Ishikawa (cell line): Measurements from ENCODE around the gene GATA3.

ENCODE experiments used
- CEBPB ChIP-seq: IDR thresholded peaks from 2 replicates; pipeline ENCODE4 v1.6.1; 2012
- CREB1 ChIP-seq: IDR thresholded peaks from 2 replicates; pipeline ENCODE4 v1.6.1; 2012; ENCODE audit warnings: low read depth
- EGR1 ChIP-seq: IDR thresholded peaks from 2 replicates; pipeline ENCODE4 v1.6.1; 2012
- EP300 ChIP-seq: IDR thresholded peaks from 2 replicates; pipeline ENCODE4 v1.6.1; 2012; ENCODE audit warnings: borderline replicate concordance
- FOXM1 ChIP-seq: IDR thresholded peaks from 2 replicates; pipeline ENCODE4 v1.6.1; 2012; ENCODE audit warnings: low read depth, borderline replicate concordance
- NFIC ChIP-seq: IDR thresholded peaks from 2 replicates; pipeline ENCODE4 v1.6.1; 2012
- RAD21 ChIP-seq: IDR thresholded peaks from 2 replicates; pipeline ENCODE4 v1.6.1; 2012; ENCODE audit warnings: low read depth
- TCF12 ChIP-seq: IDR thresholded peaks from 2 replicates; pipeline ENCODE4 v1.6.1; 2012; ENCODE audit warnings: low read depth
- TEAD4 ChIP-seq: IDR thresholded peaks from 2 replicates; pipeline ENCODE4 v1.6.1; 2012
- YY1 ChIP-seq: IDR thresholded peaks from 2 replicates; pipeline ENCODE4 v1.6.1; 2012; ENCODE audit warnings: low read depth
- ZBTB7A ChIP-seq: IDR thresholded peaks from 2 replicates; pipeline ENCODE4 v1.6.1; 2012; ENCODE audit warnings: low read depth
- TF ChIP-seq, protein P1 (sequence below): IDR thresholded peaks from 2 replicates; pipeline ENCODE4 v1.6.1; 2012
- TF ChIP-seq, protein P2 (sequence below): IDR thresholded peaks from 2 replicates; pipeline ENCODE4 v1.6.1; 2012
- TF ChIP-seq, protein P3 (sequence below): IDR thresholded peaks from 2 replicates; pipeline ENCODE4 v1.6.1; 2012; ENCODE audit warnings: low read depth, mild to moderate bottlenecking

The GATA3 gene

DNA sequence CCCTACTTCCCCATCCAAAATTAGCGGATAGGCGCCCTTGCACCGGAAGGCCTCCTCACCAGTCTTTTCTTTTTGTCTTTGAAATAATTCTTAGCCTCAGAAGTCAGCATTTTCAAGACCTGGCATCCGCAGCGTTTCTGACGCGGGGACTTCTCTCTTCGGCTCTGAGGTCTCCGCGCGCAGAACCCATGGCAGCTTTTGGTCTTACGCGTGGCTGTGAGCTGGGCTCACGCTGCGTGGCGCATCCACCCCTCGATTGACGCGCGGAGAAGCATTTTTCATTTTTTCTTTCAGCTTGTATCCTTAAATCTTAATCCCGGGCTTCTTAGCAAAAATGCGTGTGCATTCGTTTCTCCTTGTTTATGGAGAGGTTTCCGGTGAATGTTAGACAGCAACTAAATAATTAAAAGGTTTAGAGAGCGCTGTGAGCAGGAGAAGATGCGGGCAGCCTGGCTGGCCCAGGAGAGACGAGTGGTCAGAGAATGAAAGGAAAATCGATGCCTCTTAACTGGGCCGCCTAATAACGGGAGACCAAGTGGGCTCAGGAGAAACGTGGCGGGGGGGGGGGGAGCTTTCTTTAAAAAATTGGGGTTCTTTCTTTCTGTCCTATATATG is 2.0 kb upstream of the GATA3 start:
- TF ChIP-seq TCF12: no peak
- no peak for TF ChIP-seq ZBTB7A
- no peak for TF ChIP-seq YY1
- no peak for TF ChIP-seq TEAD4
- no peak for TF ChIP-seq CEBPB
- TF ChIP-seq, protein P1, sequence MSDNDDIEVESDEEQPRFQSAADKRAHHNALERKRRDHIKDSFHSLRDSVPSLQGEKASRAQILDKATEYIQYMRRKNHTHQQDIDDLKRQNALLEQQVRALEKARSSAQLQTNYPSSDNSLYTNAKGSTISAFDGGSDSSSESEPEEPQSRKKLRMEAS: no peak

DNA sequence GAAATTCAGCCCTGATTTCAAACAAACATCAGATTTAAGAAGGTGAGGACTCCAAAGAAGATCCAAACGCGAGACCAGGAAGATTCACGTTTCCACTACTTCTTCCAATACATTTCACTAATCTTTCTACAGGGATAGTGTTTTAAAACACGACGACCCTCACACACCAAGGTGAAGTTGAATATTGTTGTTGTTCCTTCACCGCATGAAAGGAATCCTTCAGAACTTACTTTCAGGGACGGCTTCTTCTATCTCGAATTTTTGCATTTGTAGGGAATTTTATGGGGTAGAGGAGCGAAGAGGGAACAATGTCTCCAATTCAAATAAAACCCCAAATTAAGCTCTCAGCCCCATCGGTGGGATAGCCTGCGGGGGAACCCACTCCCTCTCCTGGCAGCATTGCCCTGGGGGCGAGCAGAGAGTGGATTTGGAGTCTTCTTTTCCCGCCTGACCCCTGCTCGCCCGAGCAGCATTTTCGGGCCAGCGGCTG is 1.5 kb upstream of the GATA3 start:
- TF ChIP-seq YY1 (no peak), ZBTB7A (no peak), NFIC (no peak)

DNA sequence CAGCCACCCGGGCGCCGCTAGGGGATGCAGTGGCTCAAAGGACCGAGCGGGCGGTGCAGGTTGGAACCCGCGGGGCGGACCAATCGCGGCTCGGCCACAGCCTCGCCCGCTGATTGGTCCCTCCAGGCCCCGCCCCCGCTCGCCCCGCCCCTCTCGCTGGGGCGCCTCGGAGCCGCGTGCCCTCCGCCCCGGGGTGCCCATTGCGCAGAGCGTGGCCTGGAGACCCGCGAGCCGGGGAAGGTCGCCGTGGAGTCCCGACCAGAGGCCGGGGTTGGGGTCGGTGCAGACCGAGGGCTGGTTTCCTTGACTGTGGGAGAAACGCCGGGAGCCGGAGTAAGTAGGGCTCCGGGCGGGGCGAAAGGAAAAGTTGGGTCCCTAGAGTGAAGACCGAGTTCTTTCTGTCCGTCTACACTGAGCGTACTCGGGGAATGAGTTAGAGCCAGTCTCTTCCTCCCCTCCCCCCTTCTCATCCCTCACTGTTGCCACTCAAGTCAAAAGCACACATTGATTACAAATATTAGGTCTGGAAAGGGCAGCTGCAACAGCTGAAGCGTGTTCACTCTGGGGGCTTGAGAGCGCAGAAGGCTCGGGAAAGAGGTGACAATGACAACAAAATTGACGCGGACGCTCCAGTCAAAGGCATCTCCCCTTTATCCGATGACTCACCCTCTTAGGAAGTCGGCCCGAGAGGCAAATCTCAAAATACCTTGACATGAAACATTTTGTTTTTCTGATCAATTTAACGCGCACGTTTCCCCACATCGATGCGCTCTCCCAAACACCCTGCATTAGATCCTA is 843 bp upstream of the GATA3 start:
- TF ChIP-seq, protein P2, sequence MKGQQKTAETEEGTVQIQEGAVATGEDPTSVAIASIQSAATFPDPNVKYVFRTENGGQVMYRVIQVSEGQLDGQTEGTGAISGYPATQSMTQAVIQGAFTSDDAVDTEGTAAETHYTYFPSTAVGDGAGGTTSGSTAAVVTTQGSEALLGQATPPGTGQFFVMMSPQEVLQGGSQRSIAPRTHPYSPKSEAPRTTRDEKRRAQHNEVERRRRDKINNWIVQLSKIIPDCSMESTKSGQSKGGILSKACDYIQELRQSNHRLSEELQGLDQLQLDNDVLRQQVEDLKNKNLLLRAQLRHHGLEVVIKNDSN: 0 out of 2 replicates have a peak, but pooled peaks have one; percentile 11
- peak; percentile 63 for TF ChIP-seq RAD21
- TF ChIP-seq, protein P1: peak; percentile 82
- TF ChIP-seq CEBPB: no peak

DNA sequence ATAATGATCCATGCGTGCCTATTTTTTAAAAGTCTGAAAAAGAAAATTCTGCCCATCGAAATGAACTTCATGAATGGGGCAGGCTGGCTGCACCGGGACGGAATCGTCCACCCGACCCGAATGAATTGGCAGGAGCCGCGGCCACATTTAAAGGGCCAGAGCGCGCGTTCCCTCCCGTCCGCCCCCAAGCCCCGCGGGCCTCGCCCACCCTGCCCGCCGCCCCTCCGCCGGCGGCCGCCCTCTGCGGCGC is 319 bp upstream of the GATA3 start:
- TF ChIP-seq CREB1 (no peak), FOXM1 (no peak), TCF12 (no peak), YY1 (no peak), NFIC (no peak), ZBTB7A (no peak), CEBPB (no peak), TEAD4 (no peak)
- TF ChIP-seq, protein P2: no peak
- TF ChIP-seq, protein P1: no peak
- TF ChIP-seq, protein P3, sequence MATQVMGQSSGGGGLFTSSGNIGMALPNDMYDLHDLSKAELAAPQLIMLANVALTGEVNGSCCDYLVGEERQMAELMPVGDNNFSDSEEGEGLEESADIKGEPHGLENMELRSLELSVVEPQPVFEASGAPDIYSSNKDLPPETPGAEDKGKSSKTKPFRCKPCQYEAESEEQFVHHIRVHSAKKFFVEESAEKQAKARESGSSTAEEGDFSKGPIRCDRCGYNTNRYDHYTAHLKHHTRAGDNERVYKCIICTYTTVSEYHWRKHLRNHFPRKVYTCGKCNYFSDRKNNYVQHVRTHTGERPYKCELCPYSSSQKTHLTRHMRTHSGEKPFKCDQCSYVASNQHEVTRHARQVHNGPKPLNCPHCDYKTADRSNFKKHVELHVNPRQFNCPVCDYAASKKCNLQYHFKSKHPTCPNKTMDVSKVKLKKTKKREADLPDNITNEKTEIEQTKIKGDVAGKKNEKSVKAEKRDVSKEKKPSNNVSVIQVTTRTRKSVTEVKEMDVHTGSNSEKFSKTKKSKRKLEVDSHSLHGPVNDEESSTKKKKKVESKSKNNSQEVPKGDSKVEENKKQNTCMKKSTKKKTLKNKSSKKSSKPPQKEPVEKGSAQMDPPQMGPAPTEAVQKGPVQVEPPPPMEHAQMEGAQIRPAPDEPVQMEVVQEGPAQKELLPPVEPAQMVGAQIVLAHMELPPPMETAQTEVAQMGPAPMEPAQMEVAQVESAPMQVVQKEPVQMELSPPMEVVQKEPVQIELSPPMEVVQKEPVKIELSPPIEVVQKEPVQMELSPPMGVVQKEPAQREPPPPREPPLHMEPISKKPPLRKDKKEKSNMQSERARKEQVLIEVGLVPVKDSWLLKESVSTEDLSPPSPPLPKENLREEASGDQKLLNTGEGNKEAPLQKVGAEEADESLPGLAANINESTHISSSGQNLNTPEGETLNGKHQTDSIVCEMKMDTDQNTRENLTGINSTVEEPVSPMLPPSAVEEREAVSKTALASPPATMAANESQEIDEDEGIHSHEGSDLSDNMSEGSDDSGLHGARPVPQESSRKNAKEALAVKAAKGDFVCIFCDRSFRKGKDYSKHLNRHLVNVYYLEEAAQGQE: no peak

DNA sequence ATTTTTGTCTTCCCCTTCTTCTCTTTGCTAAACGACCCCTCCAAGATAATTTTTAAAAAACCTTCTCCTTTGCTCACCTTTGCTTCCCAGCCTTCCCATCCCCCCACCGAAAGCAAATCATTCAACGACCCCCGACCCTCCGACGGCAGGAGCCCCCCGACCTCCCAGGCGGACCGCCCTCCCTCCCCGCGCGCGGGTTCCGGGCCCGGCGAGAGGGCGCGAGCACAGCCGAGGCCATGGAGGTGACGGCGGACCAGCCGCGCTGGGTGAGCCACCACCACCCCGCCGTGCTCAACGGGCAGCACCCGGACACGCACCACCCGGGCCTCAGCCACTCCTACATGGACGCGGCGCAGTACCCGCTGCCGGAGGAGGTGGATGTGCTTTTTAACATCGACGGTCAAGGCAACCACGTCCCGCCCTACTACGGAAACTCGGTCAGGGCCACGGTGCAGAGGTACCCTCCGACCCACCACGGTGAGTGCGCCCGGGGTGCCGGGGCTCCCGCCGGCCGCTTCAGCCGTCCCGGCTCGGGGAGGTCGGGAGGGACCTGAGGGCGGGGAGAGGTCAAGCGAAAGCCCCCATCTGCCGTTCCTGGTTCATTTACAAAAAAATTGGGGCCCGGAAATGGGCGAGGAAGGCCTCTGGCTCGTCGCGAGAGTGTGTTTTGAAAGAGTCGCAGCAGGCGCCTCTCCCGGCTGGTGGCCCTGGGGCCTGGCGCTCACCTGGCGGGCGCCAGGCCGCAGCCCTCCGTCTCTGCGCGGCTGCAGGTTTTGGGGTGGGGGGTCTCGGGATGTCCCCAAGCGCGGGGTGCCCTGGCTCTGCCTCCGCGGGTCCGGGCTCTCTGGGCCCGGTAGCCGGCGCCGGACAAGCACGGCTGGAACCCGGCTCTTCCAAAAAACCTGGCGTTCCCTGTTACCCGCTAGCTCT is 1.2 kb downstream of the GATA3 start:
- TF ChIP-seq NFIC (no peak), TEAD4 (no peak), CREB1 (no peak), YY1 (no peak), TCF12 (no peak), RAD21 (no peak), FOXM1 (no peak), ZBTB7A (no peak), EP300 (no peak)
- TF ChIP-seq, protein P1: no peak

DNA sequence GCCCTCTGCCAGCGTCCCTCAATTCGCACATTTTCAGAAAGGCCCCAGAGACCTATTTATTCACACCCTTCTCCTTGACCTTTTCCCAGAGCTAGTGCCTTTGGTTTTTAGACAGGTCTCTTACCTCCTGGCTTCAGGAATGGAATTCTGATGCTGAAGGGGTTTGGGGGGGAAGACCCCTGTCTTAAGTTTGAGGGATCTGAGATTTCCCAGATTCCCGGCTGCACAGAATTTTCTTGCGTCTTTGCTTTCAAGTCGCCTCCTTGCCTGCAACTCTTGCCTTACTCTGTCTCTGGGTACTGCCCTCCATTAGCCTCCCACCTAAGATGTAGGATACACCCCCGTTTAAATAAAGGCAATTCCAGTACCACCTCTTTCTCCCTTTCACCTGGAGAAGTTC is 1.9 kb downstream of the GATA3 start:
- TF ChIP-seq, protein P3: no peak
- no peak for TF ChIP-seq EGR1
- no peak for TF ChIP-seq TEAD4
